ENCODE data around the gene INPP5F.

DNA sequence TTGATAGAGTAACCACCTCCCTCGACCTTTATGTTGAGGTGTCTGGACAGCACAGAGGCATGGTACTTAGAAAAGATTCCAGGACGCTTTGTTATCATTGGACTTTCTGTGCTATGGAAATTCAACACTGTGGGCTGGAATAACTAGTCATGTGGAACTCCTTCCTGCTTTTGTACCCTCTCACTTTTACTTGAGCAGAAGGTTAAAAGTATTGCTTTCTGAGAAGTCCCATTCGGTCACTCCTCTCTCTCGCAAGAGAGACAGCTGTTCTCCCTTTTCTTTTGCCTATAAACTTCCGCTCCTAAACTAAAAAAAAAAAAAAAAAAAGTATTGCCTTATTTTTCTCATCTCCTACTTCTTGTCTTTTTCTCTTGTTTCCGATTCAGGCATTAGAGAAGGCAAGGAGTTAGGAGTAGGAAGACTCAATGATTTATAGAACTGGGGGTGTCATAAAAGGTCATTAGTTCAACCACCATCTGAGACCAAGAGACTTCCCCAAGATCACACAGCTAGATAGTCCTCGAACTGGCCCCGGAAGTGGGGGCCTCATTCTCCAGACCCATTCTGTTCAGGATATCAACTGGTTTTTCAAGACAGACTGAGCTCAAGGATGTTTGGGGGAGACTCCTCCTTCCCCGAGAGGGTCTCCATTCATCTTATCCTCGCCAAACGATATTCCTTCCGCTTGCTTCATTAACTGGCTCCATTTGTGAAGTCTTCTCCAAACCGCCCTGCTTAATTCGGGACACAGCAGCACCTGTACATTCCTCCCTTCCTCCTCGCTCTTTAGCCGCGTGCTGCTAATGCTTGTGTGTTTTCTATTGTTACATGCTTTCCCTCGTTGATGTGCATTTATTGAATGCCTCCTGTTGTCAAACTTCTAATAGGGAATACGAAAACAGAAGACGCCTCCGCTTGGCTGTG, 995 bp upstream of the INPP5F start:
- TF ChIP-seq POLR2AphosphoS5 (IDR thresholded peaks at IDR 0.05; ENCODE audit: borderline replicate concordance, low read depth, low read length), result no peak
- TF ChIP-seq EZH2 (IDR thresholded peaks at IDR 0.05), result no peak

All from SK-N-MC (cell line).